ENCODE data around the gene ABHD5. TPM values are rescaled to one million over a fixed set of nuclear protein-coding genes. Genes with fewer than 3 reads are reported as not detected.

Gene ABHD5
- 1 to 10 TPM; 7.8 to 8.4 TPM for total RNA-seq

GRCh38 chr3:43690400-43691119 lies at the start of gene ABHD5:
Gene ABHD5, plus strand, starts transcription at chr3:43690938. Its CDS starts 55 bp downstream, at chr3:43690993.
- DNase-seq (peak; percentile 91), ATAC-seq (peak; percentile 91)
- intact Hi-C loops (cut with micrococcal nuclease): no loop called here
- ChIA-PET CTCF (interaction anchor here (1.3 kb wide), 1 partner anchor 68 kb away, joined by 3 read pairs; no protein-coding TSS in a partner anchor), POLR2A (interaction anchor here (0.8 to 2.0 kb wide), 2 partner anchors 12 to 16 kb away, joined by 3 to 6 read pairs; no protein-coding TSS in a partner anchor)
- Mint-ChIP-seq H3K27ac (peak within 1 kb of the TSS; percentile 90), H3K27me3 (no peaks in the 10 kb centered on the region), H3K4me1 (ENCODE audit: low read depth) (peaks cover 28% of the 10 kb centered on the region), H3K36me3 (ENCODE audit: low read depth) (no peaks in the 10 kb centered on the region), H3K9me3 (no peaks in the 10 kb centered on the region), H3K4me3 (peak within 1 kb of the TSS; percentile 85)
- TF ChIP-seq CTCF (IDR thresholded peaks at IDR 0.05): no peak

- intact Hi-C loops (cut with micrococcal nuclease): no loop called here
- Mint-ChIP-seq H3K9me3 (no peaks in the 10 kb centered on the region), H3K27me3 (peaks cover 7% of the 10 kb centered on the region), H3K36me3 (ENCODE audit: low read depth) (no peaks in the 10 kb centered on the region), H3K4me3 (no peak overlapping the region), H3K27ac (no peak overlapping the region), H3K4me1 (ENCODE audit: low read depth) (peaks cover 5% of the 10 kb centered on the region)
- DNase-seq (no peak), ATAC-seq (no peak)
- CTCF ChIA-PET: interaction anchor here (0.6 kb wide), 1 partner anchor 11 kb away, joined by 3 read pairs; no protein-coding TSS in a partner anchor
- POLR2A ChIA-PET: no interaction called here
- no peak for TF ChIP-seq CTCF (IDR thresholded peaks at IDR 0.05)
Observed at GRCh38 chr3:43641306-43642114, 49.2 kb upstream of the ABHD5 start.

- Mint-ChIP-seq H3K27me3 (peaks cover 4% of the 10 kb centered on the region), H3K36me3 (ENCODE audit: low read depth) (no peaks in the 10 kb centered on the region), H3K4me3 (no peak overlapping the region), H3K9me3 (no peaks in the 10 kb centered on the region), H3K27ac (no peak overlapping the region), H3K4me1 (ENCODE audit: low read depth) (no peaks in the 10 kb centered on the region)
- no peak for TF ChIP-seq CTCF (IDR thresholded peaks at IDR 0.05)
- intact Hi-C loops (cut with micrococcal nuclease): no loop called here
- ChIA-PET POLR2A (no interaction called here), CTCF (no interaction called here)
- no peak for ATAC-seq
- DNase-seq: no peak
Observed at GRCh38 chr3:43644443-43644842, 46.3 kb upstream of the ABHD5 start.

GRCh38 chr3:43647331-43648166 lies 43.2 kb upstream of the ABHD5 start:
- ATAC-seq (no peak), DNase-seq (no peak)
- CTCF ChIA-PET: no interaction called here
- Mint-ChIP-seq H3K4me3 (no peak overlapping the region), H3K4me1 (ENCODE audit: low read depth) (no peaks in the 10 kb centered on the region), H3K27ac (no peak overlapping the region), H3K27me3 (peaks cover 12% of the 10 kb centered on the region), H3K36me3 (ENCODE audit: low read depth) (no peaks in the 10 kb centered on the region), H3K9me3 (no peaks in the 10 kb centered on the region)
- TF ChIP-seq CTCF (IDR thresholded peaks at IDR 0.05): no peak
- intact Hi-C loops (cut with micrococcal nuclease): no loop called here
- POLR2A ChIA-PET: no interaction called here
